Fibroblast of villous mesenchyme (primary cell): ENCODE data around the gene MAD2L1BP. TPM values are rescaled to one million over a fixed set of nuclear protein-coding genes. Genes with fewer than 3 reads are reported as not detected.

Experiments used
- DNase-seq: peaks from one replicate; pipeline ENCODE4 v3.0.0-alpha.2; 2010; ENCODE audit warnings: low read depth
- H3K4me3 ChIP-seq: 2 replicates; pipeline ENCODE4 v1.5.1; 2011; ENCODE audit warnings: low read depth, mild to moderate bottlenecking, low read length
- total RNA-seq: library from RNA; depleted of rRNA; stranded (reverse); fragments of >200 nt; gene quantifications from 2 replicates; pipeline ENCODE4 v1.2.3, GENCODE V29; 2012
- TF ChIP-seq, protein P1 (sequence below): IDR thresholded peaks from 2 replicates; pipeline ENCODE4 v1.5.1; 2012; ENCODE audit warnings: low read depth, mild to moderate bottlenecking, low read length; ENCODE audit not compliant: insufficient read depth

Gene MAD2L1BP
- total RNA-seq, 1 donor: 20.7 TPM

DNA sequence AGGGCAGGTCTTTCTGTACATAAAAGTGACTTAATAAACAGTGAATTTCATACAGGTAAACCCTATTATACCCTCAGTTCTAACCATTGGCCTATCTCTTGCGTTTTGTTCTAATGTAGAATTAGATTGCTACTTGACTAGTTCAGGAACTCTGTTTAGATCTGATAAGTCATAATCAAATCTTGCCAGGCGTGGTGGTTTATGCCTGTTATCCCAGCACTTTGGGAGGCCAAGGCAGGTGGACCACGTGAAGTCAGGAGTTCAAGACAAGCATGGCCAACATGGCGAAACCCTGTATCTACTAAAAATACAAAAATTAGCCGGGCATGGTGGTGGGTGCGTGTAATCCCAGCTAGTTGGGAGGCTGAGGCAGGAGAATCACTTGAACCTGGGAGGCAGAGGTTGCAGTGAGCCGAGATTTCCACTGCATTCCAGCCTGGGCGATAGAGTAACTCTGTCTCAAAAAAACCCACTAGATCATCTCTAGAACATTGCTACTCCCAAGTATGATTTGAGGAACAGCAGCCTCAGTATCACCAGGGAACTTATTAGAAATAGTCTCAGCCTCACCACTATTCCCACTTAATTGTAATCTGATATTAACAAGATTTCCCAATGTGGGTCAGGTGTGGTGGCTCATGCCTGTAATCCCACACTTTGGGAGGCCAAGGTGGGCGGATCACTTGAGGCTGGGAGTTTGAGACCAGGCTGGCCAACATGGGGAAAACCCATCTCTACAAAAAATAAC is 18.7 kb upstream of the MAD2L1BP start:
- TF ChIP-seq, protein P1, sequence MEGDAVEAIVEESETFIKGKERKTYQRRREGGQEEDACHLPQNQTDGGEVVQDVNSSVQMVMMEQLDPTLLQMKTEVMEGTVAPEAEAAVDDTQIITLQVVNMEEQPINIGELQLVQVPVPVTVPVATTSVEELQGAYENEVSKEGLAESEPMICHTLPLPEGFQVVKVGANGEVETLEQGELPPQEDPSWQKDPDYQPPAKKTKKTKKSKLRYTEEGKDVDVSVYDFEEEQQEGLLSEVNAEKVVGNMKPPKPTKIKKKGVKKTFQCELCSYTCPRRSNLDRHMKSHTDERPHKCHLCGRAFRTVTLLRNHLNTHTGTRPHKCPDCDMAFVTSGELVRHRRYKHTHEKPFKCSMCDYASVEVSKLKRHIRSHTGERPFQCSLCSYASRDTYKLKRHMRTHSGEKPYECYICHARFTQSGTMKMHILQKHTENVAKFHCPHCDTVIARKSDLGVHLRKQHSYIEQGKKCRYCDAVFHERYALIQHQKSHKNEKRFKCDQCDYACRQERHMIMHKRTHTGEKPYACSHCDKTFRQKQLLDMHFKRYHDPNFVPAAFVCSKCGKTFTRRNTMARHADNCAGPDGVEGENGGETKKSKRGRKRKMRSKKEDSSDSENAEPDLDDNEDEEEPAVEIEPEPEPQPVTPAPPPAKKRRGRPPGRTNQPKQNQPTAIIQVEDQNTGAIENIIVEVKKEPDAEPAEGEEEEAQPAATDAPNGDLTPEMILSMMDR: no peak
- no peak overlapping the region for H3K4me3 ChIP-seq
- DNase-seq: no peak

DNA sequence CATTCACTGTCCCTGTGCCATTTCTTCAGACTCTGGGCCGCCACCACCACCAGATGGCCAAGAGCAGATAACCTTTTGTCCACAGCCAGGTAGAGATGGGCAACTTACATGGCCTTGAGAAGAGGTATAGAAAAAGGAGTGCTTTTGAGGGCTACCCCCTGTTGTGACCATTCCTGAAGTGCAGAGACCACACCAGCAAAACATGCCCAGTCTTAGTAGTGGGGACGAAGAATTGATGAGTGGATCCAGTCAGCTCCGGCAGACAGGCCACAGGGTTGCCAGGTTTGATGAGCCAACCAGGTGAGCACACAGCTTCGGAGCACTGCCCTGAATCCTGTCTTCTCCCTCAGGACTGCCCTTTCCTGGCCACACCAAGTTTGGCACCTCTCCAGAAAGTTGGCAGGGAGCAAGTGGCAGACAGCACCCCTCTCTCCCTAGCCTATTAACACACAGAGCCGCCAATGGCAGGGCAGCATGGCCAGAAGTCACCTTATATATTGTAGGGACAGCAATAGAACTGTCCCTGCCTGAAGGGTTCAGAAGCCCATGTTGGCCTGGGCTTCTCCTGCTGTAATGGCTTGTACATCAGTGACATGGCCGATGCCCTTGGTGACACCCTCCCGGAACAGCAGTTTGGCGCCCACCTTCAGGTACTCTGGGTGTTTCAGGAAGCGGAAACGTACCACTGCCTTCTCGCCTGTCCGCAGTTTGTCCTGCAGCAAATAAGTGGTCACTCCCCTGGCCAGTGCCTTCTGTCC is 14.4 kb upstream of the MAD2L1BP start:
- TF ChIP-seq, protein P1: no peak
- no peak for DNase-seq
- no peak overlapping the region for H3K4me3 ChIP-seq

DNA sequence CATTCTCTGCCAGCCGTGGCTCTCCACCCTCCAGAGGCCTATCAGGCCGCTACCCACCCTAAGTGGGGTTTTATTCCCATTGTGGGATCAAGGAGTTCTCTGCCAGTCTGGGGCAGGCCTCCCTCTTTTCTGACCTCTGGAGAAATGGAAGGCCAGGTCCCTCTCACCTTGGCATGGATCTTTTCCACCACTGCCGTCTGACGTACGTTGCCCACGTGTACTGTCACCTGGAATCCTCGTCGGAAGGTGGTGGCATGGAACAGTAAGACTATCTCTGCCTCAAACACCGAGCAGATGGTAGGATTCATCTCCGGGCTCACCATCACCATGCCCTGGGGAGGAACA is 13.8 kb upstream of the MAD2L1BP start:
- no peak for DNase-seq
- H3K4me3 ChIP-seq: no peak overlapping the region
- TF ChIP-seq, protein P1: no peak

DNA sequence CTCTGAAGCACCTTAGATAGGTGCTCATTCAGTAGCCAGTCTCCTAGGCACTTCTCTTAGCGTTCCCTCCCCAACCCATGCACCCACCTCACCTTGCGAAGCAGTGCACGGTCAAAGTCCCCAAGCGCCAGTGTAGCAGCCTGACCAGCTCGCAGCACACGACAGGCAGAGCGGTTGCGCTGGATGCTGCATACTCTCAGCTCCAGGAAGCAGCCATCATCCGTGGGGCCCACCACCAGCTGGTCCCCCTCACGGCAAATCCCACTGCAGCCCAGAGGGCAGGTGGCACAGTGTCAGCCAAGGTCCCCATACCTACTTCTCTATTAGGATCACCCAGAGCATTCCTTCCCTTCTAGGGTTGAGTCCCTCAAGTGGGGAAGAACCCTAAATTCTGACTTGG is 13.1 kb upstream of the MAD2L1BP start:
- no peak overlapping the region for H3K4me3 ChIP-seq
- TF ChIP-seq, protein P1: no peak
- no peak for DNase-seq

DNA sequence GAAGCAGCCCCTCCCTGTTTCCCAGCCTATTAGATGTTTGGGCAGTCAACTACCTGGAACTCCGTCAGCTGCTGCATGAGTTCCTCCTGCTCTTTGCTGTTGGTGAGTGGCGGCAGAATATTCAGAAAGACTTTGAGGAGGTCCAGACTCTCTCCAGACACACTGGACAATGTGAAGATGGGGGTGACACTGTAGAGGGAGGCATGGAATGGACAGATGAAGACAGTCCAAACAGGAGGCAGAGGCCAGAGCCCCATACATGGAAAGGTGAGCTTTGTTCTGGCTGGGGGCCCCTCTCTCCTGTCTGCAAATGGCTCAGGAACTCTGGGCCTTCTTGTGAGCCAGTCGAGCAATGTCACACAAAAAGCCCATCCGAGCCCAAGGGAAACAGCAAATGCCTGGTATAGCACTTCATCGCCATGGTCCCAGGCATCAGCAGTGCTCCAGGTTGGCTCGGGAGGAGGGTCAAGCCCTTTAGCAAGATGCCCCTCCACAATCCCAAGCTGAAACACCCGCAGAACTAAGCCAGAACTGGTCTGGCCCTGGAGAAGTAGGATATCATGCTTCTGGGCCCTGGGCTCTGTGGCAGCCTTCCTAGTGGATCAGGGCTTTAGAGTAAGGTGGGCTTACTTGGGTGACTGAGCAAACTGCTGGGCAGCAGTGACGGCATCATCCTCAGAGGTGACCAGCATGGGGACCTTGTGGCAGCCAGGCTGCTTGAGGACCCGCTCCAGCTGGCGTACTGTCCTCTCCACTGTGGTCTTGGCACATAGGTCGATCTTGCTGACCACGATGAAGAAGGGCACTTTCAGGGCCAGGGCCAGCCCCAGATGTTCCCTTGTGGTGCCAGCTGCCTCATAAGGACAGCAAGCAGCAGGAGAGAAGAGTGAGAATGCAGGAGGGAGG is 11.5 kb upstream of the MAD2L1BP start:
- H3K4me3 ChIP-seq: no peak overlapping the region
- DNase-seq: no peak
- TF ChIP-seq, protein P1: no peak

DNA sequence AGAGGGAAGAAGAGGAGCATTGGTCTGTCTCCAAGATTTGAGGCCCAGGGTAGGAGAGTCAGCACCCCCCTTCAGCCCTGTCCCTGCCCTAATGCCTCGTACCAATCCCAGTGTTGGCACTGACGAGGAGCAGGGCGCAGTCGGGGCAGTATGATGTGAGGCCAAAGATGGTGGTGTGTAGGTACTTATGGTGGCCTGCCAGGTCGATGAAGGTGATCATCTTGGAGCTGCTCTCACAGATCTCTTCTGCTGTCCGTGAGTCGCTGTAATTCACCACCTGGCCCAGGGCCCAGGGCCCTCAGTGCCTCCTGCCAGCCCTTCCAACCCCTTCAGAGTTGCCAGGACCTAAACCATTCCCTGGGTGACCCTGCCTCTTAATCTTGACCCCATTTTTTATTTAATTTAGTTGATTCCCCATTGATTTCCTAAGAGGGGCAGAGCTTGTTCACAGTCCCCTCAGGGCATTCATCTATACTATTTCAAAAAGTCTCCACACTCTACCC is 10.8 kb upstream of the MAD2L1BP start:
- TF ChIP-seq, protein P1: no peak
- no peak for DNase-seq
- H3K4me3 ChIP-seq: no peak overlapping the region
